ENCODE results near the gene KCTD13. TPM values are rescaled to one million over a fixed set of nuclear protein-coding genes. Genes with fewer than 3 reads are reported as not detected.

The KCTD13 gene
- total RNA-seq, 1 experiment from 2014 or later: 8.2 TPM

GRCh38 chr16:29968205-29968604 lies 42.2 kb upstream of the KCTD13 start:
- H3K4me1 ChIP-seq (ENCODE audit: insufficient read depth, low read length): no peaks in the 10 kb centered on the region
- ChIA-PET POLR2A (ENCODE audit: unreplicated experiment) (interaction anchor here (0.5 kb wide), 1 partner anchor 24 kb away, joined by 6 read pairs; no protein-coding TSS in a partner anchor), CTCF (no interaction called here)
- H3K4me3 ChIP-seq (ENCODE audit: low read length): no peak overlapping the region
- no peaks in the 10 kb centered on the region for H3K27me3 ChIP-seq (ENCODE audit: low read length)
- no peak overlapping the region for H3K4me2 ChIP-seq (ENCODE audit: low read length)
- ATAC-seq: no peak
- no peak for DNase-seq
- no peaks in the 10 kb centered on the region for H3F3A ChIP-seq (ENCODE audit: low read length, unreplicated experiment)
- H3K9ac ChIP-seq (ENCODE audit: low read length): no peak overlapping the region
- H3K9me2 ChIP-seq (replicated peaks; ENCODE audit: low read length): no peaks in the 10 kb centered on the region
- intact Hi-C loops (cut with micrococcal nuclease): no loop called here
- no TSS peak for BruUV-seq (replicated peaks)
- H3K9me3 ChIP-seq (ENCODE audit: low read length): no peaks in the 10 kb centered on the region
- no peak for TF ChIP-seq CTCF (conservative IDR thresholded peaks at IDR 0.05; ENCODE audit: low read depth, low read length)
- no peak for TF ChIP-seq EZH2 (IDR thresholded peaks at IDR 0.05; ENCODE audit: low read length, unreplicated experiment)
- TF ChIP-seq EZH2phosphoT487 (IDR thresholded peaks at IDR 0.05; ENCODE audit: borderline replicate concordance, low read length): no peak
- no peak overlapping the region for H2AFZ ChIP-seq (ENCODE audit: low read length)
- no peak overlapping the region for H3K27ac ChIP-seq (ENCODE audit: low read length)
- H3K36me3 ChIP-seq (ENCODE audit: low read depth, low read length): no peaks in the 10 kb centered on the region
- no peaks in the 10 kb centered on the region for H4K20me1 ChIP-seq (ENCODE audit: low read length)
- no peaks in the 10 kb centered on the region for H3K79me2 ChIP-seq (ENCODE audit: low read length)

GRCh38 chr16:29963021-29963743 lies 37.2 kb upstream of the KCTD13 start:
- DNase-seq (no peak), ATAC-seq (no peak)
- Histone ChIP-seq H3K4me2 (ENCODE audit: low read length) (peak overlapping the region; percentile 98), H2AFZ (ENCODE audit: low read length) (peak overlapping the region; percentile 96), H4K20me1 (ENCODE audit: low read length) (no peaks in the 10 kb centered on the region), H3F3A (ENCODE audit: low read length, unreplicated experiment) (no peaks in the 10 kb centered on the region), H3K9me3 (ENCODE audit: low read length) (no peaks in the 10 kb centered on the region), H3K9me2 (replicated peaks; ENCODE audit: low read length) (no peaks in the 10 kb centered on the region), H3K9ac (ENCODE audit: low read length) (0 out of 2 replicates have a peak overlapping the region, but pooled peaks have one; percentile 90), H3K79me2 (ENCODE audit: low read length) (no peaks in the 10 kb centered on the region), H3K27ac (ENCODE audit: low read length) (no peak overlapping the region), H3K27me3 (ENCODE audit: low read length) (no peaks in the 10 kb centered on the region), H3K4me3 (ENCODE audit: low read length) (no peak overlapping the region; the same call in 1 of the 2 replicates), H3K36me3 (ENCODE audit: low read depth, low read length) (no peaks in the 10 kb centered on the region), H3K4me1 (ENCODE audit: insufficient read depth, low read length) (peaks cover 11% of the 10 kb centered on the region)
- POLR2A ChIA-PET (ENCODE audit: unreplicated experiment): interaction anchor here (0.8 kb wide), 1 partner anchor 64 kb away, joined by 5 read pairs; the partner anchor contains the start of gene SEZ6L2
- CTCF ChIA-PET: no interaction called here
- BruUV-seq (replicated peaks): no TSS peak
- no peak for TF ChIP-seq CTCF (conservative IDR thresholded peaks at IDR 0.05; ENCODE audit: low read depth, low read length)
- no peak for TF ChIP-seq EZH2phosphoT487 (IDR thresholded peaks at IDR 0.05; ENCODE audit: borderline replicate concordance, low read length)
- TF ChIP-seq EZH2 (IDR thresholded peaks at IDR 0.05; ENCODE audit: low read length, unreplicated experiment): no peak
- intact Hi-C loops (cut with micrococcal nuclease): no loop called here

All from PC-3 (cell line).